BJ (cell line): ENCODE results near the gene VIL1. TPM values are rescaled to one million over a fixed set of nuclear protein-coding genes. Genes with fewer than 3 reads are reported as not detected.
A peak's percentile ranks its signal among the peaks of the same experiment; 100 is the strongest.

Experiments
- CTCF ChIA-PET: fragments of 350-600 bp; formaldehyde crosslinking; extraction: SDS; loops from one replicate; lab custom pipeline; 2021; ENCODE audit warnings: antibody characterized with exemption, inconsistent platforms; lab: Yijun Ruan, JAX
- POLR2A ChIA-PET: fragments of 300-600 bp; sonication (Branson Sonifier 250); formaldehyde crosslinking; extraction: SDS; loops from one replicate; lab custom pipeline; 2021; ENCODE audit warnings: antibody characterized with exemption; lab: Charles Lee
- DNase-seq: peaks from one replicate; pipeline ENCODE4 v3.0.0-alpha.2; 2011; ENCODE audit warnings: low read depth
- H3K27me3 ChIP-seq: 2 replicates; pipeline ENCODE4 v1.6.0; 2011; ENCODE audit warnings: low read length; ENCODE audit not compliant: control insufficient read depth, insufficient read depth
- H3K36me3 ChIP-seq: 2 replicates; pipeline ENCODE4 v1.5.1; 2011; ENCODE audit warnings: low read length; ENCODE audit not compliant: control insufficient read depth, insufficient read depth
- H3K4me3 ChIP-seq: 2 replicates; pipeline ENCODE4 v1.5.1; 2011; ENCODE audit warnings: low read depth, mild to moderate bottlenecking, control low read depth, low read length
- CTCF ChIP-seq: IDR thresholded peaks from 2 replicates; pipeline ENCODE4 v1.5.1; 2011; ENCODE audit warnings: low read depth, mild to moderate bottlenecking, control low read depth, inconsistent platforms, low read length, moderate library complexity; ENCODE audit not compliant: insufficient read depth
- polyA plus RNA-seq: library from polyadenylated mRNA; depleted of rRNA; stranded (reverse); fragments of >200 nt; gene quantifications from 2 replicates; pipeline ENCODE4 v1.2.3, GENCODE V29; 2011

Gene VIL1
- polyA plus RNA-seq, 1 experiment: not detected

DNA sequence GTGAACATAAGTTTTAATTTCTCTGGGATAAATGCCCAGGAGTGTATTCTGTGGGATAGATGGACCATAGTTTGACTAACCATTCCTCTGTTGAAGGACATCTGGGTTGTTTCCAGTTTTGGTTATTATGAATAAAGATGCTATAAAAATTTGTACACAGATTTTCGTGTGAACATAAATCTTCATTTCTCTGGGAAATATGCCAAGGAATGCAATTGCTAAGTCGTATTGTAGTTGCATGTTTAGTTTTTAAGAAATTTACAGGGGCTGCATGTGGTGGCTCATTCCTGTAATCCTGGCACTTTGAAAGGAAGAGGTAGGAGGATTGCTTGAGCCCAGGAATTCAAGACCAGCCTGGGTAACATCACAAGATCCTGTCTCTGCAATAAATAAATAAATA lies 43.7 kb upstream of the VIL1 start:
- Histone ChIP-seq H3K27me3 (peaks cover 2% of the 10 kb centered on the region; the same call in 1 of the 2 replicates), H3K4me3 (no peak overlapping the region), H3K36me3 (no peaks in the 10 kb centered on the region)
- TF ChIP-seq CTCF: no peak
- DNase-seq: peak; percentile 57
- ChIA-PET CTCF (interaction anchor here (1.1 kb wide), 1 partner anchor 18 kb away, joined by 3 read pairs; the partner anchor contains the start of gene CATIP), POLR2A (no interaction called here)

DNA sequence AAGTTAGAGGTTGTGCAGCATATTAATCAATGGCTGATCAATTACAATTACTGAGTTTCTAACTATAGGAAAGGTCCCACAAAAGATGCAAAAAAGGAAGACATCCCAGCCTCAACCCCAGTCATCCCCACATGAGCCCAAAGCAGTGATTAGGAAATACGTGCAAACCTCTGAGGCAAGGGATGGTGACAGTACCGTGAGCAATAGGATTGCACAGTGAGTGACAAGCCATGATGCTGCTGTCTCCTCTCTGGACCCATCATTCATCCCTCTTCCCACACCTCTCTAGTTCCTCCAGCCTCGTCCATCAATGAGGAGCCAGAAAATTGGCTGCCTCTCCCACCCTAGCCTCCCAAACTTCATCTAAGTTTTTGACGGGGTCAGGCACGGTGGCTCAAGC lies 40.9 kb upstream of the VIL1 start:
- CTCF ChIA-PET: no interaction called here
- no peaks in the 10 kb centered on the region for H3K36me3 ChIP-seq
- POLR2A ChIA-PET: no interaction called here
- no peak overlapping the region for H3K4me3 ChIP-seq
- TF ChIP-seq CTCF: no peak
- no peak for DNase-seq
- peaks cover 7% of the 10 kb centered on the region for H3K27me3 ChIP-seq

DNA sequence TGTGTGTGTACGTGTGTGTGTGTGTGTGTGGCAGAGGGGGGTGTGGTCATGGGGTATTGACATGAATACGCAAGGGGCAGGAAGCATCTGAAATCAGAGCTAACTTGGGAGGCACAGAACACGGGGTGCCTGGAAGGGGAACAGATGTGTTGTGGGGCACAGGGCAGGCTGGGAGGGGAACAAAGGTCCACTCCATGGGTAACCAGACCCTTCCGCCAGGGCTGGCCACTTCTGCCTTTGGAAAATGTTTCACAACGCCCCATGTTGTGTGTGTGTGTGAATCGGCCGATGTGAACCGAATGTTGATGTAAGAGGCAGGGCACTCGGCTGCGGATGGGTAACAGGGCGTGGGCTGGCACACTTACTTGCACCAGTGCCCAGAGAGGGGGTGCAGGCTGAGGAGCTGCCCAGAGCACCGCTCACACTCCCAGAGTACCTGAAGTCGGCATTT lies 37.0 kb upstream of the VIL1 start, which contains the start of gene SLC11A1:
SLC11A1 (plus strand) TSS at position 358 of the 451 bp plus-strand sequence. CDS start 96 bp downstream, outside the sequence.
- Histone ChIP-seq H3K4me3 (no peak within 1 kb of the TSS), H3K27me3 (peaks cover 9% of the 10 kb centered on the region), H3K36me3 (no peaks in the 10 kb centered on the region)
- no peak for DNase-seq
- no peak for TF ChIP-seq CTCF
- ChIA-PET POLR2A (no interaction called here), CTCF (interaction anchor here (1.2 kb wide), 1 partner anchor 26 kb away, joined by 3 read pairs; the partner anchor contains the start of gene CATIP)

DNA sequence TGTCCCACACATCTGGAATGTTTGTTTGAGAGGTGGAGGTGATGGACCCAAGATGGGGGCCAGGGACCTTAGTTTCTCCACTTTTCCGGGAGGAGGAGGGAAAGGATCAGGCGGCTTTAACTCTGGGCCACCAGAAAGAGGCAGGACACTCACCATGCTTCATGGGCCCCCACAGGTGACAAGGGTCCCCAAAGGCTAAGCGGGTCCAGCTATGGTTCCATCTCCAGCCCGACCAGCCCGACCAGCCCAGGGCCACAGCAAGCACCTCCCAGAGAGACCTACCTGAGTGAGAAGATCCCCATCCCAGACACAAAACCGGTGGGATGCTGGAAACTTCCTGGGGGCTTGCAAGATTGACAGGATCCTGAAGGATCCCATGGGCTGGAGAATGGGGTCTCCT lies 36.1 kb upstream of the VIL1 start:
- no peak for TF ChIP-seq CTCF
- Histone ChIP-seq H3K4me3 (no peak overlapping the region), H3K27me3 (peaks cover 9% of the 10 kb centered on the region), H3K36me3 (no peaks in the 10 kb centered on the region)
- DNase-seq: no peak
- ChIA-PET CTCF (interaction anchor here (0.9 to 1.3 kb wide), 4 partner anchors 26 to 95 kb away, joined by 3 to 4 read pairs (median 4); partner anchors contain the start of gene CATIP), POLR2A (no interaction called here)

DNA sequence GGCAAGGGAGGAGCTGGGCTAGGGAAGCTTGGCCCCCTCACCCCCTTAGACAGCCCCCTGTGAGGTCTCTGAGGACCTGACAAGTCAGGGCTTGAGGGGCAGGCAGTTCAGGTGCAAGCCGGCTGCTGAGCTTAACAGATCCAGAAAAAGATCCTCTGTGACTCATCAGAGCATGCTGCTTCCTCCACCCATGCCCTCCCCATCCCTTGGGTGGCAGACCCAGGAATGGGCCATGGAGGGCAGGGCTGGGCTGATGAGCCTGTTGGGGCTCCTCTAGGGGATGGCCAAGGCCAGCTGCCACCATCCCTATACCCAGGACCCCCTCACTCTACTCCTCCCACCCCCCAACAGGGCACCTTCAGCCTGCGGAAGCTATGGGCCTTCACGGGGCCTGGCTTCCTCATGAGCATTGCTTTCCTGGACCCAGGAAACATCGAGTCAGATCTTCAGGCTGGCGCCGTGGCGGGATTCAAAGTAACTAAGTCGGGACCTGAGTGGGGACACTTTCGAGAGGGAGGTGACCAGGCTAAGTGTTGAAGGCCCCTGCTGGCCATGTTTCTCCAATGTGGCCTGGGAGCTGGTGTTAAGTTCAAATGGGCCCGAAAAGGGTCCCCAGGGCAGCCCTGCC lies 34.9 kb upstream of the VIL1 start:
- peaks cover 7% of the 10 kb centered on the region; the same call in 1 of the 2 replicates for H3K27me3 ChIP-seq
- CTCF ChIA-PET: interaction anchor here (0.9 to 3.0 kb wide), 6 partner anchors 10 to 112 kb away, joined by 3 to 9 read pairs (median 4); no protein-coding TSS in a partner anchor
- H3K4me3 ChIP-seq: no peak overlapping the region
- no peak for DNase-seq
- POLR2A ChIA-PET: no interaction called here
- H3K36me3 ChIP-seq: no peaks in the 10 kb centered on the region
- no peak for TF ChIP-seq CTCF
